SK-N-SH (cell line): ENCODE measurements around the gene SBSN. TPM values are rescaled to one million over a fixed set of nuclear protein-coding genes. Genes with fewer than 3 reads are reported as not detected.

Source experiments
- CTCF ChIA-PET: fragments of 300-600, 350-600 bp; formaldehyde crosslinking; extraction: SDS; loops from one replicate; lab custom pipeline; 2021; lab: Yijun Ruan, JAX
- POLR2A ChIA-PET: fragments of 350-600 bp; sonication (Branson Sonifier 250); formaldehyde crosslinking; extraction: SDS; loops from one replicate; lab custom pipeline; 2020; ENCODE audit warnings: antibody characterized with exemption, inconsistent platforms; lab: Yijun Ruan, JAX
- DNase-seq: peaks from one replicate; pipeline ENCODE4 v3.0.0; 2012
- H2AFZ ChIP-seq: fragments of 200-600 bp; sonication (generic); 2 replicates; pipeline ENCODE4 v1.8.1; 2016; ENCODE audit warnings: antibody characterized with exemption, mild to moderate bottlenecking, low read depth
- H3F3A ChIP-seq: fragments of 200-600 bp; sonication (generic); replicated peaks from 2 replicates; pipeline ENCODE3; 2016; ENCODE audit warnings: antibody characterized with exemption, mild to moderate bottlenecking; ENCODE audit not compliant: insufficient read depth
- H3K27ac ChIP-seq, 2 experiments: fragments of 200-500 bp in 1 of 2; fragments of 200-600 bp in 1 of 2; sonication (Bioruptor generic) in 1 of 2; sonication (generic), shearing (Covaris generic) in 1 of 2; 2 replicates each; pipeline versions ENCODE4 v1.5.1 to v1.6.1; 2014 to 2016; ENCODE audit warnings: low read depth in 2 of 2, inconsistent platforms in 1 of 2, low read length in 1 of 2, mild to moderate bottlenecking in 1 of 2, mixed read lengths in 1 of 2
- H3K27me3 ChIP-seq: fragments of 200-600 bp; sonication (generic), shearing (Covaris generic); 2 replicates; pipeline ENCODE4 v1.6.1; 2016; ENCODE audit warnings: mixed run types; ENCODE audit not compliant: insufficient read depth
- H3K36me3 ChIP-seq, 2 experiments: fragments of 200-500 bp in 1 of 2; fragments of 200-600 bp in 1 of 2; sonication (Bioruptor generic) in 1 of 2; sonication (generic) in 1 of 2; replicated peaks in 1 of 2; 2 replicates each; pipeline versions ENCODE3 to v1.5.1; 2014 to 2016; ENCODE audit warnings: low read length in 1 of 2, mild to moderate bottlenecking in 1 of 2; ENCODE audit not compliant: insufficient read depth in 2 of 2, control insufficient read depth in 1 of 2
- H3K4me1 ChIP-seq, 2 experiments: fragments of 200-500 bp in 1 of 2; fragments of 200-600 bp in 1 of 2; sonication (Bioruptor generic) in 1 of 2; sonication (generic), shearing (Covaris generic) in 1 of 2; 2 replicates each; pipeline versions ENCODE4 v1.5.1 to v1.6.1; 2014 to 2016; ENCODE audit warnings: low read depth in 1 of 2, low read length in 1 of 2, mixed run types in 1 of 2; ENCODE audit not compliant: insufficient read depth in 2 of 2, control insufficient read depth in 1 of 2
- H3K4me2 ChIP-seq: fragments of 200-600 bp; sonication (generic), shearing (Covaris generic); 2 replicates; pipeline ENCODE4 v1.6.1; 2017; ENCODE audit warnings: mixed run types
- H3K4me3 ChIP-seq, 2 experiments: fragments of 200-500 bp in 1 of 2; fragments of 200-600 bp in 1 of 2; sonication (Bioruptor generic) in 1 of 2; sonication (generic), shearing (Covaris generic) in 1 of 2; 2 replicates each; pipeline versions ENCODE4 v1.5.1 to v1.8.1; 2014 to 2016; ENCODE audit warnings: low read depth in 2 of 2, inconsistent platforms in 1 of 2, low read length in 1 of 2, mild to moderate bottlenecking in 1 of 2, mixed read lengths in 1 of 2, moderate library complexity in 1 of 2
- H3K79me2 ChIP-seq: fragments of 200-600 bp; sonication (generic); 2 replicates; pipeline ENCODE4 v1.8.1; 2017; ENCODE audit warnings: mild to moderate bottlenecking; ENCODE audit not compliant: insufficient read depth
- H3K9ac ChIP-seq: fragments of 200-600 bp; sonication (generic); 2 replicates; pipeline ENCODE4 v1.6.1; 2017; ENCODE audit warnings: mixed run types
- H3K9me2 ChIP-seq: fragments of 200-600 bp; sonication (generic); 2 replicates; pipeline ENCODE4 v1.6.1; 2017; ENCODE audit warnings: mixed run types
- H3K9me3 ChIP-seq: fragments of 200-600 bp; sonication (generic); 2 replicates; pipeline ENCODE4 v1.6.1; 2017; ENCODE audit warnings: mixed run types, mild to moderate bottlenecking, moderate library complexity
- H4K20me1 ChIP-seq: fragments of 200-600 bp; sonication (generic); 2 replicates; pipeline ENCODE4 v1.6.1; 2017; ENCODE audit warnings: mild to moderate bottlenecking, mixed run types; ENCODE audit not compliant: insufficient read depth
- EP300 ChIP-seq, 2 experiments: IDR thresholded peaks; 2 replicates each; pipeline versions ENCODE4 v1.4.0 to v1.6.1; 2012; ENCODE audit warnings: borderline replicate concordance in 1 of 2, low read depth in 1 of 2, low read length in 1 of 2
- FOSL2 ChIP-seq: IDR thresholded peaks from 2 replicates; pipeline ENCODE4 v1.4.0; 2012; ENCODE audit warnings: low read depth, mild to moderate bottlenecking, moderate library complexity, borderline replicate concordance
- FOXJ3 ChIP-seq: sonication (generic); formaldehyde crosslinking; IDR thresholded peaks from 2 replicates; pipeline ENCODE4 v1.5.1; 2020; ENCODE audit warnings: mild to moderate bottlenecking, missing genetic modification reagents
- FOXM1 ChIP-seq: IDR thresholded peaks from 2 replicates; pipeline ENCODE4 v1.4.0; 2012; ENCODE audit warnings: low read depth, mild to moderate bottlenecking
- JUND ChIP-seq: IDR thresholded peaks from 2 replicates; pipeline ENCODE4 v1.4.0; 2012
- NRF1 ChIP-seq: IDR thresholded peaks from 2 replicates; pipeline ENCODE4 v1.6.1; 2012; ENCODE audit warnings: low read depth, mild to moderate bottlenecking, low read length
- POLR2AphosphoS5 ChIP-seq: IDR thresholded peaks from 2 replicates; pipeline ENCODE4 v1.6.1; 2012; ENCODE audit warnings: low read depth, low read length
- RCOR1 ChIP-seq: fragments of 150-350 bp; IDR thresholded peaks from 2 replicates; pipeline ENCODE4 v1.6.1; 2017; ENCODE audit warnings: antibody characterized with exemption, low read length
- RFX5 ChIP-seq: IDR thresholded peaks from 2 replicates; pipeline ENCODE4 v1.6.1; 2012; ENCODE audit warnings: mild to moderate bottlenecking, improper control_type of control experiment, low read length
- RXRA ChIP-seq: IDR thresholded peaks from 2 replicates; pipeline ENCODE4 v1.4.0; 2012; ENCODE audit warnings: low read depth, mild to moderate bottlenecking, borderline replicate concordance
- SIN3A ChIP-seq: IDR thresholded peaks from 2 replicates; pipeline ENCODE4 v1.6.1; 2012; ENCODE audit warnings: low read depth, mild to moderate bottlenecking, low read length, moderate library complexity, borderline replicate concordance
- SMC3 ChIP-seq: IDR thresholded peaks from 2 replicates; pipeline ENCODE4 v1.6.1; 2012; ENCODE audit warnings: low read depth, low read length, improper control_type of control experiment
- TAF1 ChIP-seq: IDR thresholded peaks from 2 replicates; pipeline ENCODE4 v1.6.1; 2012; ENCODE audit warnings: low read depth, mild to moderate bottlenecking, low read length, moderate library complexity, borderline replicate concordance
- TCF12 ChIP-seq: IDR thresholded peaks from 2 replicates; pipeline ENCODE4 v1.4.0; 2012
- TEAD4 ChIP-seq: IDR thresholded peaks from 2 replicates; pipeline ENCODE4 v1.4.0; 2012; ENCODE audit warnings: mild to moderate bottlenecking, borderline replicate concordance; ENCODE audit not compliant: insufficient read depth
- WGBS: methylation state at CpG from one replicate; pipeline ENCODE4 v1.1.6; 2017; ENCODE audit warnings: low lambda C conversion rate; 5-methylcytosine and 5-hydroxymethylcytosine counted together
- polyA plus RNA-seq, 3 experiments: library from polyadenylated mRNA; depleted of rRNA; stranded (reverse); fragments of >200 nt; gene quantifications; 2 replicates each; pipeline ENCODE4 v1.2.3, GENCODE V29; 2012
- TF ChIP-seq, protein P1 (sequence below): IDR thresholded peaks from 2 replicates; pipeline ENCODE4 v1.4.0; 2012; ENCODE audit warnings: low read depth

SBSN gene, protein sequence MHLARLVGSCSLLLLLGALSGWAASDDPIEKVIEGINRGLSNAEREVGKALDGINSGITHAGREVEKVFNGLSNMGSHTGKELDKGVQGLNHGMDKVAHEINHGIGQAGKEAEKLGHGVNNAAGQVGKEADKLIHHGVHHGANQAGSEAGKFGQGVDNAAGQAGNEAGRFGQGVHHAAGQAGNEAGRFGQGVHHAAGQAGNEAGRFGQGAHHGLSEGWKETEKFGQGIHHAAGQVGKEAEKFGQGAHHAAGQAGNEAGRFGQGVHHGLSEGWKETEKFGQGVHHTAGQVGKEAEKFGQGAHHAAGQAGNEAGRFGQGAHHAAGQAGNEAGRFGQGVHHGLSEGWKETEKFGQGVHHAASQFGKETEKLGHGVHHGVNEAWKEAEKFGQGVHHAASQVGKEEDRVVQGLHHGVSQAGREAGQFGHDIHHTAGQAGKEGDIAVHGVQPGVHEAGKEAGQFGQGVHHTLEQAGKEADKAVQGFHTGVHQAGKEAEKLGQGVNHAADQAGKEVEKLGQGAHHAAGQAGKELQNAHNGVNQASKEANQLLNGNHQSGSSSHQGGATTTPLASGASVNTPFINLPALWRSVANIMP
- 0.16 and 0.25 TPM in 2 replicates for polyA plus RNA-seq (2012; rRNA removed)
- 0.06 and 0.07 TPM in 2 replicates for polyA plus RNA-seq (2012; cell fraction: cytosol; rRNA removed)
- polyA plus RNA-seq (2012; cell fraction: nucleus; rRNA removed), result 0.13 and 0.16 TPM in 2 replicates

DNA sequence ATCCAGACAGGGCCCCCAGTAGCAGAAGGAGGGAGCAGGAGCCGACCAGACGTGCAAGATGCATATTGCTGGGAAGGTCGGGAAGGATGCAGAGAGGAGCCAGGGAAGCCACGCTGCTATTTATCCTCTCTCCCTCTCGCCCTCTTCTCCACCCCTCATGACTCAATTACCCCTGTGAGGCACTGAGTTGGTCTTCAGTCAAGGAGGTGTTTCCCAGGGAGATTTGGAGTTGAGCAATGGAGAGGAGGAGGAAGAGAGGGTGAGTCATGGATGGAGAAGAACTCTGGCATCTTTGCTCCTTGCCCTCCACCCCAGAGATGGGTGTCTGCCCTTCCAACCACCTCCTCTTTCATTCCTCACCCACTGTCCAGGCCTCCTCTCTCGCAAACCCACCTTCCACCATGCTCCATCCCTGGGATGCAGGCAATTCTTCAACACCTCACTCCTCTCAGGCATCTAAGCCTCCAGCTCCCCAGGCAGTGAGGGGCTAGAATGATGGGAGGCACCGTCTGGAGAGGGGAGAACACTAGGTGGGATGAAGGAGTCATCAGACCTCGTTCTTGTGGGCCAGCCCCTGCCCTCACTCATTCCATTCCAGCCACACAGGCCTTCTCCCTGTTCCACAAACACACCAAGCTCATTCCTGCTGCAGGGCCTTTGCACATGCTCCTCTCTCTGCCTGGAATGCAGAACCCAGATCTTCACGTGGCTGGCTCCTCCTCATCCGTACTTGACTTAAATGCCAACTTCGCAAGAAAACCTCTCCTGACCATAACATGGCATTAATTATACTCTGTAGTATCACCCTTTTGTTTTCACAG, at the start of gene SBSN:
Gene SBSN (minus strand): TSS at position 94 of the 821 bp plus-strand sequence. CDS start 30 bp downstream, at position 64.
- H2AFZ ChIP-seq, result no peak within 1 kb of the TSS
- H3K4me2 ChIP-seq, result no peak within 1 kb of the TSS
- H3K36me3 ChIP-seq, result no peaks in the 10 kb centered on the region
- TF ChIP-seq SMC3 (no peak), FOXJ3 (no peak), FOSL2 (no peak), TEAD4 (no peak), TAF1 (no peak), RXRA (no peak), EP300 (IDR thresholded peaks at IDR 0.05; ENCODE audit: borderline replicate concordance in 1 of 2, low read depth in 1 of 2, low read length in 1 of 2) (no peak), FOXM1 (no peak), POLR2AphosphoS5 (no peak), RFX5 (no peak), RCOR1 (no peak), TCF12 (no peak), SIN3A (no peak), NRF1 (no peak), JUND (no peak)
- TF ChIP-seq, protein P1, sequence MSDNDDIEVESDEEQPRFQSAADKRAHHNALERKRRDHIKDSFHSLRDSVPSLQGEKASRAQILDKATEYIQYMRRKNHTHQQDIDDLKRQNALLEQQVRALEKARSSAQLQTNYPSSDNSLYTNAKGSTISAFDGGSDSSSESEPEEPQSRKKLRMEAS, result no peak
- H3K9me2 ChIP-seq, result no peaks in the 10 kb centered on the region
- POLR2A ChIA-PET, result no interaction called here
- H3K27ac ChIP-seq, result no peak within 1 kb of the TSS
- 16% methylated on average over 11 of the region's 11 CpGs for WGBS
- H3K9ac ChIP-seq, result no peak within 1 kb of the TSS
- H3K4me3 ChIP-seq, result no peak within 1 kb of the TSS
- no peaks in the 10 kb centered on the region for H3F3A ChIP-seq
- no peaks in the 10 kb centered on the region for H3K79me2 ChIP-seq
- CTCF ChIA-PET, result interaction anchor here (0.7 to 1.1 kb wide), 2 partner anchors 20 to 33 kb away, joined by 3 to 6 read pairs; no protein-coding TSS in a partner anchor
- no peak for DNase-seq
- peaks cover 77% of the 10 kb centered on the region for H3K27me3 ChIP-seq
- H3K4me1 ChIP-seq, result no peaks in the 10 kb centered on the region
- H4K20me1 ChIP-seq, result no peaks in the 10 kb centered on the region
- no peaks in the 10 kb centered on the region for H3K9me3 ChIP-seq
